GM23338 (cell line): ENCODE data around the gene ANAPC2. TPM values are rescaled to one million over a fixed set of nuclear protein-coding genes. Genes with fewer than 3 reads are reported as not detected.

Experiments
- ATAC-seq: fragments of 200-7000 bp; cut with Tn5 transposase; 3 replicates; pipeline ENCODE4 v1.9.1; 2020
- DNase-seq: peaks from one replicate; pipeline ENCODE4 v3.0.0-alpha.2; 2015; ENCODE audit warnings: low spot score
- H2AFZ ChIP-seq: fragments of 200-600 bp; sonication (generic); 2 replicates; pipeline ENCODE4 v1.8.0; 2016; ENCODE audit warnings: antibody characterized with exemption, mild to moderate bottlenecking, moderate library complexity
- H3F3A ChIP-seq: fragments of 200-600 bp; sonication (generic); replicated peaks from 2 replicates; pipeline ENCODE4 v1.8.0; 2017; ENCODE audit warnings: antibody characterized with exemption, mixed run types, low read depth
- H3K27ac ChIP-seq: fragments of 200-600 bp; sonication (generic); 2 replicates; pipeline ENCODE4 v1.6.1; 2016; ENCODE audit warnings: low read depth
- H3K27me3 ChIP-seq: fragments of 200-600 bp; sonication (generic); 2 replicates; pipeline ENCODE4 v1.8.0; 2016; ENCODE audit warnings: mild to moderate bottlenecking, mixed run types, moderate library complexity; ENCODE audit not compliant: insufficient read depth
- H3K36me3 ChIP-seq: fragments of 200-600 bp; sonication (generic); 2 replicates; pipeline ENCODE4 v1.8.0; 2016; ENCODE audit warnings: mild to moderate bottlenecking; ENCODE audit not compliant: insufficient read depth
- H3K4me1 ChIP-seq: fragments of 200-600 bp; sonication (generic); 2 replicates; pipeline ENCODE4 v1.8.0; 2016; ENCODE audit warnings: mild to moderate bottlenecking, moderate library complexity; ENCODE audit not compliant: insufficient read depth
- H3K4me2 ChIP-seq: fragments of 200-600 bp; sonication (generic); 2 replicates; pipeline ENCODE4 v1.7.1; 2017; ENCODE audit warnings: mixed run types
- H3K4me3 ChIP-seq: fragments of 200-600 bp; sonication (generic); 2 replicates; pipeline ENCODE4 v1.6.1; 2016; ENCODE audit warnings: mixed run types
- H3K79me2 ChIP-seq: fragments of 200-600 bp; sonication (generic); replicated peaks from 2 replicates; pipeline ENCODE4 v1.8.0; 2017; ENCODE audit warnings: mild to moderate bottlenecking; ENCODE audit not compliant: insufficient read depth
- H3K9me2 ChIP-seq: fragments of 200-600 bp; sonication (generic); 2 replicates; pipeline ENCODE4 v1.8.0; 2017; ENCODE audit not compliant: insufficient read depth
- H4K20me1 ChIP-seq: fragments of 200-600 bp; sonication (generic); replicated peaks from 2 replicates; pipeline ENCODE4 v1.8.0; 2017; ENCODE audit warnings: mild to moderate bottlenecking; ENCODE audit not compliant: insufficient read depth
- H3K27ac Mint-ChIP-seq: 2 replicates; pipeline ENCODE4 v1.8.0; 2020; ENCODE audit warnings: inconsistent platforms, mild to moderate bottlenecking, moderate library complexity, mixed read lengths
- H3K27me3 Mint-ChIP-seq: 3 replicates; pipeline ENCODE4 v1.8.0; 2022; ENCODE audit warnings: low read depth, mild to moderate bottlenecking, moderate library complexity, mixed read lengths, inconsistent platforms; ENCODE audit not compliant: insufficient read depth, poor library complexity
- H3K36me3 Mint-ChIP-seq: 3 replicates; pipeline ENCODE4 v1.8.0; 2021; ENCODE audit warnings: low read depth, mild to moderate bottlenecking, inconsistent platforms, moderate library complexity, mixed read lengths
- H3K4me1 Mint-ChIP-seq: 3 replicates; pipeline ENCODE4 v1.8.0; 2020; ENCODE audit warnings: mild to moderate bottlenecking, inconsistent platforms, mixed read lengths
- H3K4me3 Mint-ChIP-seq: 3 replicates; pipeline ENCODE4 v1.8.0; 2021; ENCODE audit warnings: moderate library complexity, mild to moderate bottlenecking, inconsistent platforms, mixed read lengths
- H3K9me3 Mint-ChIP-seq: 3 replicates; pipeline ENCODE4 v1.8.0; 2020; ENCODE audit warnings: moderate library complexity, mild to moderate bottlenecking, inconsistent platforms, mixed read lengths
- CREB1 ChIP-seq: fragments of 250-450 bp; sonication (Bioruptor Pico); IDR thresholded peaks from 2 replicates; pipeline ENCODE4 v1.5.0; 2020; ENCODE audit warnings: low read depth, mild to moderate bottlenecking, moderate library complexity
- CTCF ChIP-seq, 2 experiments: fragments of 200-600 bp in 1 of 2; sonication (generic) in 1 of 2; conservative IDR thresholded peaks; 2 replicates each; pipeline versions ENCODE4 v1.5.1 to v1.6.1; 2016 to 2017; ENCODE audit warnings: antibody characterized with exemption in 2 of 2, low read depth in 2 of 2, mild to moderate bottlenecking in 2 of 2, moderate library complexity in 1 of 2
- ETS1 ChIP-seq: IDR thresholded peaks from 2 replicates; pipeline ENCODE4 v1.6.1; 2016; ENCODE audit warnings: antibody characterized with exemption
- EZH2phosphoT487 ChIP-seq: fragments of 200-600 bp; sonication (generic); IDR thresholded peaks from one replicate; pipeline ENCODE4 v1.8.1; 2018; ENCODE audit warnings: antibody characterized with exemption; ENCODE audit not compliant: unreplicated experiment
- POLR2AphosphoS5 ChIP-seq: IDR thresholded peaks from 2 replicates; pipeline ENCODE4 v1.6.1; 2016; ENCODE audit warnings: antibody characterized with exemption, low read depth
- REST ChIP-seq: IDR thresholded peaks from one replicate; pipeline ENCODE4 v1.6.1; 2018; ENCODE audit warnings: antibody characterized with exemption; ENCODE audit not compliant: unreplicated experiment
- STAT1 ChIP-seq: IDR thresholded peaks from one replicate; pipeline ENCODE4 v1.6.1; 2016; ENCODE audit warnings: antibody characterized with exemption; ENCODE audit not compliant: unreplicated experiment
- ZNF331 ChIP-seq: fragments of 250-450 bp; sonication (Bioruptor Pico); IDR thresholded peaks from 2 replicates; pipeline ENCODE4 v1.5.0; 2020; ENCODE audit warnings: low read depth, mild to moderate bottlenecking, moderate library complexity
- polyA plus RNA-seq: library from polyadenylated mRNA; unstranded; fragments of >200 nt; fragmentation: Nextera tagmentation; extraction: Ambion mirVana; gene quantifications from 2 replicates; pipeline ENCODE4 v1.2.1, GENCODE V29; 2016
- total RNA-seq: library from RNA; depleted of rRNA; stranded (reverse); fragments of >200 nt; shearing (Covaris generic); gene quantifications from 2 replicates; pipeline ENCODE4 v1.2.3, GENCODE V29; 2014

Gene ANAPC2
- total and polyA plus RNA-seq, 2 experiments from 2014 or later: 16.4 to 42.9 TPM

GRCh38 chr9:137168904-137169856, 19.2 kb downstream of the ANAPC2 start:
- Histone ChIP-seq H3K27me3 (peaks cover 66% of the 10 kb centered on the region), H3K4me2 (peak overlapping the region; percentile 82), H3K36me3 (no peaks in the 10 kb centered on the region), H3K9me2 (no peaks in the 10 kb centered on the region), H3K79me2 (no peaks in the 10 kb centered on the region), H2AFZ (peak overlapping the region; percentile 69; the same call in 1 of the 2 replicates), H3K4me3 (peak overlapping the region; percentile 55), H3F3A (no peaks in the 10 kb centered on the region), H4K20me1 (no peaks in the 10 kb centered on the region), H3K4me1 (no peaks in the 10 kb centered on the region; the same call in 1 of the 2 replicates), H3K27ac (no peak overlapping the region)
- no peak overlapping the region for H3K27ac Mint-ChIP-seq
- ATAC-seq (peak; percentile 69), DNase-seq (peak; percentile 89)
- H3K36me3 Mint-ChIP-seq: no peaks in the 10 kb centered on the region
- no peaks in the 10 kb centered on the region for H3K9me3 Mint-ChIP-seq
- H3K27me3 Mint-ChIP-seq: peaks cover 63% of the 10 kb centered on the region
- peaks cover 5% of the 10 kb centered on the region; the same call in 2 of the 3 replicates for H3K4me1 Mint-ChIP-seq
- H3K4me3 Mint-ChIP-seq: peak overlapping the region; percentile 70
- TF ChIP-seq POLR2AphosphoS5 (peak; percentile 31; the same call in 1 of the 2 replicates), STAT1 (no peak), CTCF (conservative IDR thresholded peaks at IDR 0.05; ENCODE audit: low read depth in 2 of 2) (no peak), EZH2phosphoT487 (peak; percentile 22)

GRCh38 chr9:137168573-137168903, 19.8 kb downstream of the ANAPC2 start:
- peak overlapping the region; percentile 82 for H3K4me2 ChIP-seq
- peaks cover 66% of the 10 kb centered on the region for H3K27me3 Mint-ChIP-seq
- peak; percentile 1; the same call in 2 of the 3 replicates for ATAC-seq
- TF ChIP-seq ETS1 (no peak), EZH2phosphoT487 (peak; percentile 26), CREB1 (CRISPR knock-in tag) (no peak), REST (no peak), ZNF331 (CRISPR knock-in tag) (no peak), POLR2AphosphoS5 (no peak), CTCF (conservative IDR thresholded peaks at IDR 0.05; ENCODE audit: low read depth in 2 of 2) (no peak), STAT1 (no peak)

More at GRCh38 chr9:137168573-137168903, 19.8 kb downstream of the ANAPC2 start:
- DNase-seq: peak; percentile 23
- Mint-ChIP-seq H3K9me3 (no peaks in the 10 kb centered on the region), H3K27ac (no peak overlapping the region), H3K4me3 (peak overlapping the region; percentile 55; the same call in 2 of the 3 replicates), H3K36me3 (no peaks in the 10 kb centered on the region), H3K4me1 (peaks cover 5% of the 10 kb centered on the region; the same call in 2 of the 3 replicates)
- H3K4me1 ChIP-seq: no peaks in the 10 kb centered on the region; the same call in 1 of the 2 replicates
- no peaks in the 10 kb centered on the region for H4K20me1 ChIP-seq
- H3K27me3 ChIP-seq: peaks cover 70% of the 10 kb centered on the region
- H3K4me3 ChIP-seq: peak overlapping the region; percentile 55
- no peak overlapping the region for H3K27ac ChIP-seq
- no peaks in the 10 kb centered on the region for H3K79me2 ChIP-seq
- no peaks in the 10 kb centered on the region for H3K9me2 ChIP-seq
- H3K36me3 ChIP-seq: no peaks in the 10 kb centered on the region
- H3F3A ChIP-seq: no peaks in the 10 kb centered on the region
- H2AFZ ChIP-seq: peak overlapping the region; percentile 69; the same call in 1 of the 2 replicates
